GM12874 (cell line): ENCODE measurements around the gene CD79B.
A peak's percentile ranks its signal among the peaks of the same experiment; 100 is the strongest.
"Not testable (repeated sequence)": the region's sequence is repeated elsewhere in the genome, so short reads cannot be mapped to it uniquely, and the experiment has no call there.

Experiments used
- TF ChIP-seq, protein P1 (sequence below): IDR thresholded peaks from 2 replicates; pipeline ENCODE4 v1.5.1; 2011; ENCODE audit warnings: low read depth, mild to moderate bottlenecking, control low read depth, low read length, moderate library complexity; ENCODE audit not compliant: insufficient read depth

Gene CD79B

DNA sequence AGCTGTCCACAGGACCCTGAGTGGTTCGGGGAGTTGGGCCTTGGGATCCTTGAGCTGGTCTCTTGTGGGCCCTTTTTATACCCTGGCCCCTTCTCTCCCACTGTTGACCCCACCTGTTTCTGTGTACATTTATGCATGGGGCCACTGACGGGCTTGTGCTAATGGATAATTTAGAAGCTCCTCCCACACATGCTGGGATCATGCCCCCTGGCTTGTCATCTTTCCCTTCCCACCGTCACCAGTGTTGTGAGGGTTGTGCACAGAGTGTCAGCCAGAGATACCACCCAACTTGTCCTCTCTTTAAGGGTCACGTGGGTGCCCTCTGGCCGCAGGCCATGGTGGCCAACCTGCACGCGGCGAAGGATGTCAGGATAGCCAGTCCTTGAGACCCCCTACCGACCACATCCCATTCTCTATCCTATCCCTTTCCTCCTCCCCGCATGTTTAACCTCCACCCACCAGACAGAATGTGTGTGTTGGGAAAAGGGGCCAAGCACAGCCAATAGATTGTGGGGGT, 13.3 kb downstream of the CD79B start, which contains the start of gene GH1:
Gene GH1, minus strand, starts transcription at position 51 of the 517 bp plus-strand sequence. CDS start 63 bp downstream, outside the sequence.
- TF ChIP-seq, protein P1, sequence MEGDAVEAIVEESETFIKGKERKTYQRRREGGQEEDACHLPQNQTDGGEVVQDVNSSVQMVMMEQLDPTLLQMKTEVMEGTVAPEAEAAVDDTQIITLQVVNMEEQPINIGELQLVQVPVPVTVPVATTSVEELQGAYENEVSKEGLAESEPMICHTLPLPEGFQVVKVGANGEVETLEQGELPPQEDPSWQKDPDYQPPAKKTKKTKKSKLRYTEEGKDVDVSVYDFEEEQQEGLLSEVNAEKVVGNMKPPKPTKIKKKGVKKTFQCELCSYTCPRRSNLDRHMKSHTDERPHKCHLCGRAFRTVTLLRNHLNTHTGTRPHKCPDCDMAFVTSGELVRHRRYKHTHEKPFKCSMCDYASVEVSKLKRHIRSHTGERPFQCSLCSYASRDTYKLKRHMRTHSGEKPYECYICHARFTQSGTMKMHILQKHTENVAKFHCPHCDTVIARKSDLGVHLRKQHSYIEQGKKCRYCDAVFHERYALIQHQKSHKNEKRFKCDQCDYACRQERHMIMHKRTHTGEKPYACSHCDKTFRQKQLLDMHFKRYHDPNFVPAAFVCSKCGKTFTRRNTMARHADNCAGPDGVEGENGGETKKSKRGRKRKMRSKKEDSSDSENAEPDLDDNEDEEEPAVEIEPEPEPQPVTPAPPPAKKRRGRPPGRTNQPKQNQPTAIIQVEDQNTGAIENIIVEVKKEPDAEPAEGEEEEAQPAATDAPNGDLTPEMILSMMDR: not testable (repeated sequence)

DNA sequence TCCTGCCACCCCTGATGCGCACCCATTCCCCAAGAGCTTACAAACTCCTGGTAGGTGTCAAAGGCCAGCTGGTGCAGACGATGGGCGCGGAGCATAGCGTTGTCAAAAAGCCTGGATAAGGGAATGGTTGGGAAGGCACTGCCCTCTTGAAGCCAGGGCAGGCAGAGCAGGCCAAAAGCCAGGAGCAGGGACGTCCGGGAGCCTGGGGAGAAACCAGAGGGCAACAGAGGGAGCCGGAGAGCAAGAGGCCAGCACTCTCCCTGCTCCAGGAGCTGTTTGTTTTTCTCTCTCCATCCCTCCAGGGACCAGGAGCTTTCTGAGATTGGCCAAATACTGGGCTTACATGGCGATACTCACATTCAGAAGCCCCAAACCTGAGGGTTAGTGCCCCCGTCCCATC, 13.8 kb downstream of the CD79B start:
- TF ChIP-seq, protein P1: no peak

DNA sequence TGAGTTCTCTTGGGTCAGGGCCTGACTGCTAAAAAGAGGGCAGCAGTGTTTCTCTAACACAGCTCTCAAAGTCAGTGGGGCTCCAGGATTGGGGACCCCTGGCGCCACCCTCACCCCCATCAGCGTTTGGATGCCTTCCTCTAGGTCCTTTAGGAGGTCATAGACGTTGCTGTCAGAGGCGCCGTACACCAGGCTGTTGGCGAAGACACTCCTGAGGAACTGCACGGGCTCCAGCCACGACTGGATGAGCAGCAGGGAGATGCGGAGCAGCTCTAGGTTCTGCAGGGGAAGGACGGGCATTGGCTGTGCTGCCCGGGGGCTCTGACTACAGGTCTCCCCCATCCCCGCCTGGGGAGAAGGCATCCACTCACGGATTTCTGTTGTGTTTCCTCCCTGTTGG, 14.5 kb downstream of the CD79B start:
- TF ChIP-seq, protein P1: no peak

DNA sequence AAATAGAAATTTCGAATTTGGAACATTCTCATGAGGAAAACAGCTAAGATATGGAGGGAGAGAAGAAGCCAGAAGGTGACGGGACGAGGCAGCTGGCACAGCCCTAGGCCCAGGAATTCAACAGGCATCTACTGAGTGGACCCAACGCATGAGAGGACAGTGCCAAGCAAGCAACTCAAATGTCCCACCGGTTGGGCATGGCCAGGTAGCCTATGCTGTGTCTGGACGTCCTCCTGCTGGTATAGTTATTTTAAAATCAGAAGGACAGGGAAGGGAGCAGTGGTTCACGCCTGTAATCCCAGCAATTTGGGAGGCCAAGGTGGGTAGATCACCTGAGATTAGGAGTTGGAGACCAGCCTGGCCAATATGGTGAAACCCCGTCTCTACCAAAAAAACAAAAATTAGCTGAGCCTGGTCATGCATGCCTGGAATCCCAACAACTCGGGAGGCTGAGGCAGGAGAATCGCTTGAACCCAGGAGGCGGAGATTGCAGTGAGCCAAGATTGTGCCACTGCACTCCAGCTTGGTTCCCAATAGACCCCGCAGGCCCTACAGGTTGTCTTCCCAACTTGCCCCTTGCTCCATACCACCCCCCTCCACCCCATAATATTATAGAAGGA, 15.5 kb downstream of the CD79B start:
- TF ChIP-seq, protein P1: no peak

DNA sequence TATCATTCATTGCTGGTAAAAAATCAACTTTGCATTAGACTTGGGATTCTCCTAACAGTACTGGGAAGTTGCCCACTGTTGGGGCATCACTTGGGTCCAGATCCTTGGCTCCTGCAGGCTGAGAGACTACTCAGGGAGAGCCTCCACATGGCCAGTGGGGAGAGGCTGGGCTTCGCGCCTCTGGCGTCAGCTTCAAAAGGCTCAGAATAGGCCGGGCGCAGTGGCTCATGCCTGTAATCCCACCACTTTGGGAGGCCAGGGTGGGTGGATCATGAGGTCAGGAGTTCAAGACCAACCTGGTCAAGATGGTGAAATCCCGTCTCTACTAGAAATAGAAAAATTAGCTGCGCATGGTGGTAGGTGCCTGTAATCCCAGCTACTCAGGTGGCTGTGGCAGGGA, 17.7 kb downstream of the CD79B start:
- TF ChIP-seq, protein P1: no peak

DNA sequence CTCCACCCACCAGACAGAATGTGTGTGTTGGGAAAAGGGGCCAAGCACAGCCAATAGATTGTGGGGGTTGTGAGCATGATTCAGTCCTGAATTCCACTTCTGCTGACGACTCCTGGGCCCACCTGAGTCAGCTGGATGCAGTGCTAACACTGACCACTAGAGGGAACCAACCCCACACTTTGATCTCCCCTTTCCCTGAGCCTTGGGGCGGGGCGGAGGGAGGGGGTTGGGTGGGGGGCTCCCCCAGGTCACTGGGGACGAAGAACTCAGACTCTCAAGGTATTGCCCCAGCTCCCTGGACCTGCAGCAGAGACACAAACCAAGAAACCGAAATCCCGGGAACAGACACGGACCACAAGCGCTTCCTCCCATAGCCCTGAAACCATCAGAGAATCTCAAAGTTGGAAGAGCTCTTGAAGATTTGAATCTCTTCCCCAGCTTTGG, 20.5 kb downstream of the CD79B start:
- TF ChIP-seq, protein P1: peak; percentile 76

DNA sequence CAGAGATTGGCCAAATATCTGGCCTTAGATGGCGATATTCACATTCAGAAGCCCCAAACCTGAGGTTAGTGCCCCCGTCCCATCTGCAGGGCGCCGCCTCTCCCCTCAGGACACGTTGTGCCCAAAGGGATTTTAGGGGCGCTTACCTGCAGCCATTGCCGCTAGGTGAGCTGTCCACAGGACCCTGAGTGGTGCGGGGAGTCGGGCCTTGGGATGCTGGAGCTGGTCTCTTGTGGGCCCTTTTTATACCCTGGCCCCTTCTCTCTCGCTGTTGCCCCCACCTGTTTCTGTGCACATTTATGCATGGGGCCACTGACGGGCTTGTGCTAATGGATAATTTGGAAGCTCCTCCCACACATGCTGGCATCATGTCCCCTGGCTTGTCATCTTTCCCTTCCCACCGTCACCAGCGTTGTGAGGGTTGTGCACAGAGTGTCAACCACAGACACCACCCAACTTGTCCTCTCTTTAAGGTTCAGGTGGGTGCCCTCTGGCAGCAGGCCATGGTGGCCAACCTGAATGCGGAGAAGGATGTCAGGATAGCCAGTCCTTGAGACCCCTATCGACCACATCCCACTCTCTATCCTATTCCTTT, 21.0 kb downstream of the CD79B start, which contains the start of gene CSHL1:
Gene CSHL1, minus strand, starts transcription at position 218 of the 595 bp plus-strand sequence. Its CDS starts 62 bp downstream, at position 156.
- TF ChIP-seq, protein P1: no peak
